Ramos (cell line): Measurements from ENCODE around the gene MAFF.

Experiments
- in situ Hi-C: fragments of 300-500 bp; cut with MboI; formaldehyde crosslinking; loops from one replicate; pipeline ENCODE4 v1.14.3; 2022; ENCODE audit warnings: low sequenced_read_pairs; ENCODE audit not compliant: unreplicated experiment

Gene MAFF

DNA sequence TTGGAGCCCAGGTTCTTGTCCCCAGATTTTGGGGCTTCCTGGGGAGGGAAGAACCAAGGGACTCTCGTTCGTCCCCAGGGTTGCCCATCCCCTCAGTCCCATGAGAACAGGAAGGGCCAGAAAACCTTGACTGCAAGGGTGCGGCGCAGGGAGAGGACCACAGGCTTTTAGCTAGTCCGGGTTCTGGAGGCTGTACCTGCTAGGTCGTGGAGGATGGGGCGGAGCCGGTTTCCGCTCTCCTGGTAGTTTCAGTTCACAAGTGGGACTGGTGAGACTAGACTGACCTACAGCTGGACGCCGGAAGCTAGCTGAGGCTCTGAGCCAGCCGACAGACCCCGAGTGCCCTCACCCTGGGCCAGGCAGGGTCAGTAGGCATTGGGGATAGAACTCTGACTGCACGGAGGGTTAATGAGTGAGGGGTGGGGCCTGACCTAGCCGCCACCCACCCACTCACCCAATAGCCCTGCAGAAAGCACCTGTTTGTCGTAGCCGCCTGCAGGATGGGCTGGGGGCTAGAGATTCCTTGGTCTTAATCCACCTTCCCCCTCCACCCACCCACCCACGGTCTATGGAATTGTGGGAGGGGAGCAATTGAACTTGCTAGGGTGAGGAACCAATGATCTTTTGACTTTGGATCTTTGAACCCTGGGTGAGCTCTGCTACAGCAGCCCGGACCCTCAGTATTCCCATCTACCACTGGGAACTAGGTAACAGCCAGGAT lies 1.5 kb downstream of the MAFF start:
- in situ Hi-C loops, result no loop called here

DNA sequence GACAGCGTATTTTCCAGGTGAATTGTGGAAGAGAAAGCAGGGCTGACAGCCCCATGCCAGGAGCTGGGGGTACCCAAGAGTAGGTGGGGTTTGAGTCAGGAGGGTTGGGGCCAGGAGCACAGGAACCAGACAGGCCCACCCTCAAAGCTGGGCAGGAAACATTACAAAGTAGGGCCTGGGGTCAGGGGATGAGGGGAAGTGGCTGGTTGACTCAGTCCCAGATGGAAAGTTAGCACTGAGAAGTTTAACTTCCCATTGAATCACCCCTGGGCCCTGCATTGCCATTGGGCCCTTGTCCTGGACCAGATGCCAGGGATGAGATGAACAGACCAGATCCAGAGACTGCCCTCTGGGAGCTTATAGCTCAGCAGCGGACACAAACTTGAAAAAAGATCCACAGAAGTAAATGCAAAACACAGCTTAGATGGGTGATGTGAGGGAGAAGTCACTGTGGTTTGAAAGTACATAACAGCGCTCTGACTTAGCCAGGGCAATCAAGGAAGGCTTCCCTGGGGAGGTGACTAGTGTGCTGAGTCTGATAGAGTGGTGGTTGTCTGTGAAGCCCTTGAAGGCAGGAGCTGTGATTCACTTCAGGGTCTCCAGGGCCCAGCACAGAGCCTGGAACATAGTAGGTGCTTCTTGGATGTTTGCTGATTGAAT lies 2.2 kb downstream of the MAFF start:
- in situ Hi-C loops, result no loop called here

GRCh38 chr22:38204784-38205183 lies 3.0 kb downstream of the MAFF start:
- in situ Hi-C loops, result no loop called here

- in situ Hi-C loops, result no loop called here
Observed at GRCh38 chr22:38205261-38206128, 3.7 kb downstream of the MAFF start.

DNA sequence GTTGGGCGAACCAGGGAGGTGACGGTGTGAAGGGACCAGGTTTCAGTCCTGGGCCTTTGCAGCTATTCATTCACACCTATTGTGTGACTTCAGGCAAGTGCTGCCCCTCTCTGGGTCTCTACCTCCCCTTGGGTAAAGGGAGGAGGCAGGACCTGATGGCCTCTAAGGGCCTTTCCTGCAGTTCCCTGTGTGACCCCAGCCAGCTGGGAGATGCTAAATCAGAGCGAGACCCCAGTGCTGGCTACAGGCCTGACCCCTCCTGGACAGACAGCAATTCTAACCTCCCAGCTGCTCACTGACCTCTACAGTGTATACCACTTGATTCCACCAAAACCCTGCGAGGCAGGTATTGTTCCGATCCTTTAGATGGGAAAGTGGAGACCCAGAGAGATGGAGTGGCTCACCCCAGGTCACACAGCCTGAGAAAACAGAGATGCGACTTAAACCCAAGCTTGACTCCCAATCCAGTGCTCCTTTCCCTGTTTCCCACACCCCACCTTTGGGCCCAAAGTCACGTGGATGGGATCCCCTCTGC lies 6.2 kb downstream of the MAFF start:
- in situ Hi-C loops, result no loop called here

GRCh38 chr22:38208551-38208968 lies 6.8 kb downstream of the MAFF start:
- in situ Hi-C loops, result no loop called here

- in situ Hi-C loops, result no loop called here
Observed at GRCh38 chr22:38211556-38211955, 9.8 kb downstream of the MAFF start.

GRCh38 chr22:38212442-38212841 lies 10.6 kb downstream of the MAFF start:
- in situ Hi-C loops, result no loop called here

GRCh38 chr22:38213319-38213989 lies 11.7 kb downstream of the MAFF start:
- in situ Hi-C loops, result no loop called here

DNA sequence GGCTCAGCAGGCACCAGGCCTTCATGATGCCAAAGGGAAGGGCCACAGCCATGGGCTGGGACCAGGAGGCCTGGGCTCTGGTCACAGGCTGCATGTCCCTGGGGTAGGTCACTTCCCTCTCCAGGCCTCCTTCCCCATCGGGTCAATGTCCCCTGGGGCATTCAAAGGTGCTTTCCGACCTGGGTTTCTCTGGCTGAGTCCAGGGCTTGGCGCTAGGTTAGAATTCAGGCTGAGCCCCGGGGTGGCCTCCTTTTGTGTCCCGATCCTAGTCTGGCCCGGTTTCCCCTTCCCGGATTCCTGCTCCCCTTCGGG lies 12.2 kb downstream of the MAFF start:
- in situ Hi-C loops, result no loop called here

DNA sequence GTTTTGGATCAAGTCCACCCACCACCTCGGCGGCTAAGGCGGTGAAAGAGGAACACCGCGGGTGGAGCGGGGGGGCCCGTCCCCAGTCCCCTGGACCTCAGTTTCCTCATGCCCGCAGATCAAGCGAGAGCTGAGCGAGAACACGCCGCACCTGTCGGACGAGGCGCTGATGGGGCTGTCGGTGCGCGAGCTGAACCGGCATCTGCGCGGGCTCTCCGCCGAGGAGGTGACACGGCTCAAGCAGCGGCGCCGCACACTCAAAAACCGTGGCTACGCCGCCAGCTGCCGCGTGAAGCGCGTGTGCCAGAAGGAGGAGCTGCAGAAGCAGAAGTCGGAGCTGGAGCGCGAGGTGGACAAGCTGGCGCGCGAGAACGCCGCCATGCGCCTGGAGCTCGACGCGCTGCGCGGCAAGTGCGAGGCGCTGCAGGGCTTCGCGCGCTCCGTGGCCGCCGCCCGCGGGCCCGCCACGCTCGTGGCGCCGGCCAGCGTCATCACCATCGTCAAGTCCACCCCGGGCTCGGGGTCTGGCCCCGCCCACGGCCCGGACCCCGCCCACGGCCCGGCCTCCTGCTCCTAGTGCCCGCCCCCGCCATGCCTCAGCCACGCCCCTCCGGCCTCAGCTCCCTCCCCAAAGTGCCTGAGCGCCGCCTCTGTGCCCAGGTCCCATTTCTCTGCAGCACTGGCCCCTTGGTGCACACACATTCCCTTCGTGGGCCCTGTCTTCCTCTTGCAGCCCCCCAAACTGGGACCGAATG lies 12.7 kb downstream of the MAFF start:
- in situ Hi-C loops, result no loop called here

DNA sequence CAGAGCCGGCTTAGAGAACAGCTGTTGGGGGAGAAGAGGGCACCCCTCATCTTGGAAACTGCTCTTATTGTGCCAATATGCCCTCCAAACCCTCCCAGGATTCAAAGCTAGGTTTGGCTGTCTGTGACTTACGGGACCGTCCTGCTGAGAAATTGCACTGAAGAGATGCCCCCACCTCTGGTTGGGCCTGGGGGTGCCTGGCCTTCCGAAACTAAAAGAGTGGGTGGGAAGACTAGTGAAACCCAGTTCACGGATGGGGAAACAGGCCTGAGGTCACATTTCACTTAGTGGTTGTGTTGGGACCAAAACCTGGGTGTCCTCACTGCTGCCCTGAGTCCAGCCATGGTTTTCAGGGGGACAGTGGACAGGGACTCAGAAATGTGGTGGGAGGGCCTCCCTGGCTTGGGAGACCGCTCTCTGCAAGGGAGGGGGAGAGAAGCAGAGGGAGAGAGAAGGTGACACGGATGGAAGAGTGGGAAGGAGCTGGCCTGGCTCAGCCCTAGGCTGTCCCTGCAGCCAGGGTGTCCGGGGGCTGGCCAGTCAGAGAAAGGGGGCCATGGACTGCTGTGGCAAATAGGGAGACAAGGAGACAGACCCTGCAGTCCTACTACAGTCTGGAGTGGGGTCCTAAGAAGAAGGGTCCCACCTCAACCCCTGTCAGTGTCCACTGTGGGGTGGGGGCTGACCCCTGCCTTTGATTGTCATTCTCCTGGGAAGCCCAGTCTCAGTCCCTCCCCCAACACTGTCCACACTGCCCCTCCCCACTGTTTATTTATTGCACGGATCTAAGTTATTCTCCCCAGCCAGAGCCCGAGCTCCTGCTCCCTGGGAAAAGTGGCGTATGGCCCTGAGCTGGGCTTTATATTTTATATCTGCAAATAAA lies 13.6 kb downstream of the MAFF start:
- in situ Hi-C loops, result no loop called here

DNA sequence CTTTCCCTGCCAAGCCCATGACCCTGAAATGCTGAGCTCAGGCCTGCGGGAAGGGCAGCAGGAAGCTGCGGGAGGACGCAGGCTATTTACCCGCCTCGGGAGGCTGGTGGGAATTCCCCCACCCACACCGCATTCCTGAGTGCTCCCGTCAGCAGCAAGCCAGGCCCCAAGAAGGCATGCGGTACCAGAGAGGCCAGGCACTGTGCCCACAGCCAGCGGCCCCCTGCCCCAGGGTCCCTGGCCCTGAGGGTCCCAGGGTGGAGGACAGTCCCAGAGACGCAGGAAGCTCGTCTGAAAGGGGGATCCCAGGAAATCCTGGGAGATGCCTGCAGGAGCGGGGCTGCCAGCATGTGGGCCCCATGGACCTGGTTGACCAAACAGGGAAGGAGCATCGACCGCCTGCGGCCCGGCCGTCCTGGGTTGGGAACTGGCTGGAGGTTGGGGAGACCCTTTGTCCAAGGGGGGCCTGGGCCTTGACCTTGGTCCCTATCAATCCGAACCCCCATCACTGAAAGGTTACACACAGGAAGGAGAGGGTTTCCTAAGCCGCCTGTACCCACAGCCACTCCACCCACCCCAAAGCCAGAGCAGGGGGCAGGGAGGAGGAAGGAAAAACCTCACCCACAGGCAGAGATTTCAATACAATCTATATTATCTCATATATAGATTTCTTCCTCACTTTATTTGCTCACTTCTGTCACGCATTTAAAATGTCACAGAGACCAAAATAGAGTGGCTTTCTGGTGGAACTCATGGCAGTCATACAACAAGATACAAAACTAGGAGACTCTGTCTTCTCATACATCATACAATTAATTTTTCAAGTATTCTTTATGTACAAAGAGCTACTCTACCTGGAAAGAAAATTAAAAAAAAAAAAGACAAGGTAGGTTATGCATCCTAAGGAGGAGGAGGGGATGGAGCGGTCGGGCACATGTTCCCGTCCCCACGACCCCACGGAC lies 17.1 kb downstream of the MAFF start:
- in situ Hi-C loops, result no loop called here

GRCh38 chr22:38219632-38220031 lies 17.8 kb downstream of the MAFF start:
- in situ Hi-C loops, result no loop called here

- in situ Hi-C loops, result no loop called here
Observed at GRCh38 chr22:38220163-38220562, 18.4 kb downstream of the MAFF start.

DNA sequence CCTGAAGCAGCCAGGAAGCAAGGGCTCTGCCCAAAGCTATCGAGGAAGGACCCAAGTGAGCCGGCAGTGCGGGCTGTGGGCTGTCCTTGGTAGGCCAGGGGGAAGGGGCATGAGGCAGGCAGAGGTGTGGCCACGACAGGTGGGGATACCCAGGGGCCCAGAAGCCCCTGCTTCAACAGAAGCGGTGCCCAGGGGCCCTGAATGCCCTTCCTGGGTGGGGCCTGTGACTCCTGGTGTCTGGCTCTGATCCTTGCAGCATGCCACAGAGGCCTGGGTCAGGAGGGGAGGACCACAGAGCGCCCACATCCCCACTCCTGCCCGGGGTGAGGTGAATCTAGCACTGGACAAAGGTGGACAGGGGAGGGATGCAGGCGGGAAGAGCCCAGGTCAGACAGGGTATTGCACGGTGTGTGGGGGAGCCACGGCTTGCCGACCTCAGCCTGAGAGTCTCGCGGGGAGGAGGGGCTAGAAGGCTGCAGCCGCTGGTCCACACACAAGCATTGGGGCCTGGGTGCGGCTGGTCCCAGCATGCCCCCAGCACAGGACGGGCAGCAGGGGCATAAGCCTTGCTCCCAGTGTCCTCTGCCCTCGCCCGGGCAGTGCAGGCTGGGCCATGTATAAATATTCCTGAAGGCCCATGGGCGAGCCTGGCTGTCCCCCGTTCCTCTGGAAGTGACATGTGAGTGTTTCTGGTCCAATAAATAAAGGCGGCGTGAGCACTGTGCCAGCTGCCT lies 19.0 kb downstream of the MAFF start:
- in situ Hi-C loops, result no loop called here

GRCh38 chr22:38221407-38221806 lies 19.6 kb downstream of the MAFF start:
- in situ Hi-C loops, result no loop called here
